AG09309 (cell line): Measurements from ENCODE around the gene RBCK1.

Experiments used
- DNase-seq: peaks from one replicate; pipeline ENCODE4 v3.0.0-alpha.2; 2010; ENCODE audit warnings: low read depth
- H3K4me3 ChIP-seq: 2 replicates; pipeline ENCODE4 v1.5.1; 2011; ENCODE audit warnings: mild to moderate bottlenecking, low read depth, low read length, moderate library complexity; ENCODE audit not compliant: control insufficient read depth
- TF ChIP-seq, protein P1 (sequence below): IDR thresholded peaks from 2 replicates; pipeline ENCODE4 v1.5.1; 2011; ENCODE audit warnings: mild to moderate bottlenecking, low read depth, low read length, inconsistent platforms; ENCODE audit not compliant: insufficient read depth, control insufficient read depth; ENCODE audit errors: missing control alignments

Gene RBCK1

DNA sequence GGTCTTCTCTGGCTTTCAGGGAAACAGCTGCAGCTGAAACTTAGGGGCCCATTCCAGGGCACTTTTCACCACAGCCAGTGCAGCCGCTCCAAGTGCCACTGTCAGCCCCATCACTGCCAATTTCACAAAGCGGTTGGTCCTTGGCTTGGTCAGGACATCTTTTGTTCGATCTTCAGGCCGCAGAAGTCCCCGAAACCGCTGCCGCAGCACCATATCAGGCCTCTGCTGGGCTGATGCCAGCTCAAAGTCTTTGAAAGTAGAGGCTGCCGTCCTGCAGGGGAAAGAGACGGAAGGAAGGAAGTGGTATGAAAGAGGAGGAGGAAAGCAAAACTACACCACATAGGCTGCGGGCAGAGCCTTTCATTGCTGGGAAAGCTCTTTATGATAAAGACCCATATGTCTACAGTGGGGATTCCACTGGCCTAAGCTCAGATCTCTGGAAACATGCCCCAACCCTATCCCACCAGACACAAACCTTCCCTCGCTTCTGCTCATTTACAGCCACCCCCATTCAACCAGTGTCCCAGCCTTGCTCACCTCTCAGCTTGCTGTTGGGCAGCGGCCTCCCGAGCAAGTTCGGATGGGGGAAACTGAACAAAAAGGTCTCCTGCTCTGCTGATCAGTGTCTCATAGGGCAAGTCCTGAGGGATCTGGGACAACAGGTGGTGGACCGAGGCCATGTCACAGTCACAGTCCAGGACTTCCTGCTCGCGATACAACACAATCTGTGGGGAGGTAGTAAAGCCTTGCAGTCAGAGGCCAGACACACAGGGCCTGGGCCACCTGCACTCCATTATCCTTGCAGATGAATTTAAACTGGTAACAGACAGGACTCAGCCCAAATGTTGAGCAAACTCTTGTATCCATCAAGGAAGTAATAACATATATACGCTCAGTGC lies 30.7 kb downstream of the RBCK1 start:
- H3K4me3 ChIP-seq: no peak overlapping the region
- no peak for DNase-seq
- TF ChIP-seq, protein P1, sequence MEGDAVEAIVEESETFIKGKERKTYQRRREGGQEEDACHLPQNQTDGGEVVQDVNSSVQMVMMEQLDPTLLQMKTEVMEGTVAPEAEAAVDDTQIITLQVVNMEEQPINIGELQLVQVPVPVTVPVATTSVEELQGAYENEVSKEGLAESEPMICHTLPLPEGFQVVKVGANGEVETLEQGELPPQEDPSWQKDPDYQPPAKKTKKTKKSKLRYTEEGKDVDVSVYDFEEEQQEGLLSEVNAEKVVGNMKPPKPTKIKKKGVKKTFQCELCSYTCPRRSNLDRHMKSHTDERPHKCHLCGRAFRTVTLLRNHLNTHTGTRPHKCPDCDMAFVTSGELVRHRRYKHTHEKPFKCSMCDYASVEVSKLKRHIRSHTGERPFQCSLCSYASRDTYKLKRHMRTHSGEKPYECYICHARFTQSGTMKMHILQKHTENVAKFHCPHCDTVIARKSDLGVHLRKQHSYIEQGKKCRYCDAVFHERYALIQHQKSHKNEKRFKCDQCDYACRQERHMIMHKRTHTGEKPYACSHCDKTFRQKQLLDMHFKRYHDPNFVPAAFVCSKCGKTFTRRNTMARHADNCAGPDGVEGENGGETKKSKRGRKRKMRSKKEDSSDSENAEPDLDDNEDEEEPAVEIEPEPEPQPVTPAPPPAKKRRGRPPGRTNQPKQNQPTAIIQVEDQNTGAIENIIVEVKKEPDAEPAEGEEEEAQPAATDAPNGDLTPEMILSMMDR: no peak

DNA sequence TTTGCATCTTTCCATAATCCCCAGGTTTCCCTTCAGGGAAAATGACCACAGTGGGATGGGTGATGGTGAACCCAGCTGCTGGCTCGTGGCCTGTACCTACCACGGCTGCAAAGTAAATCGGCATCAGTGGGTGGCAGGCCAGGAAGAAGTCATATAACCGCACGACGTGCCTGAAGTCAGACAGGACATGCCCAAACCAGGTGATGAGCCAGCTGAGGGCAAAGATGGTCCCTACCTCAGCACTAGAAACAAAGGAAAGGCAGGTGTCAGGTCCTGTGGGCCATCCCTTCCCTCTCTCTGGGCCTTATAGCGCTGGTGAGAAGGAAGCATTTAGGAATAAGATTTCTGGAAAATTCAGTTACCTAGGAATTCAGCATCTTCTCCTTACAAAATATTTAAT lies 32.0 kb downstream of the RBCK1 start:
- no peak for DNase-seq
- H3K4me3 ChIP-seq: no peak overlapping the region
- TF ChIP-seq, protein P1: no peak

DNA sequence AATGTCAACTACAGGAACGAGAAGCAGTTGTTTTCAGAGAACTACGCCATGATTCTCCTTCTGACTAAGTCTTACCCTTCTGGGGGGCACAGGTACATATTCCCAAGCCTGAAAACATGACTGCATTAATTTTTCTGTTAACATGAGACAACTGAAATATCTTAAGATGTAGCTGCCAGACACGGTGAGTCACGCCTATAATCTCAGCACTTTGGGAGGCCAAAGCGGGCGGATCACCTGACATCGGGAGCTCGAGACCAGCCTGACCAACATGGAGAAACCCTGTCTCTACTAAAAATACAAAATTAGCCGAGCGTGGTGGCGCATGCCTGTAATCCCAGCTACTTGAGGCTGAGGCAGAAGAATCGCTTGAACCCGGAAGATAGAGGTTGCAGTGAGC lies 32.5 kb downstream of the RBCK1 start:
- no peak overlapping the region for H3K4me3 ChIP-seq
- no peak for DNase-seq

DNA sequence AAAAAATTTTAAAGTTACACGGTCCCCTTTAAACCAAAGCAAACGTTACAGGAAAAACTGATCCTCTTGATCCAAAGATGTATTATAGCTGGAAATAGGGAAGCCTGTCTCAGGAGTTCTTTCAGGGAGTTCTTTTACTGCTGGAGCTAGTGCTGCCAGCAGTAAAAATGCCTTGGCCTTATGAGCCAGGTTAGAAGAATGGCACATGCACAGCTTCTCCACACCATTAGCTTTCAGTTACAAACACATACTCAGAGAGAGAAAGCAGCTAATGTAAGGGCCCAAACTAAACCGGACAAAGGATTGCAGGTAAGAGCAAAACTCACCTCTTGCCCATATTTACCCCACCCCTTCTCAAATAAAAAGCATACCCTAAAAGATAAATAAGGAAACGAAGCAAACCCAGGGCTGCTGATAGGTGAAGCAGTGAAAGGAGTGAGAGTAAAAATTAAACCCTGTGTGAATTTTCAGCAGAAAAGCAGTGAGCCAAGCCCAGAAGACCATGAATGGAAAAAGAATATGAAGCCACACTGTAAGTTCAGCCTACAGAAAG lies 35.2 kb downstream of the RBCK1 start:
- TF ChIP-seq, protein P1: no peak
- no peak for DNase-seq
- no peak overlapping the region for H3K4me3 ChIP-seq

More for the DNA sequence above, 32.5 kb downstream of the RBCK1 start:
- TF ChIP-seq, protein P1: no peak

DNA sequence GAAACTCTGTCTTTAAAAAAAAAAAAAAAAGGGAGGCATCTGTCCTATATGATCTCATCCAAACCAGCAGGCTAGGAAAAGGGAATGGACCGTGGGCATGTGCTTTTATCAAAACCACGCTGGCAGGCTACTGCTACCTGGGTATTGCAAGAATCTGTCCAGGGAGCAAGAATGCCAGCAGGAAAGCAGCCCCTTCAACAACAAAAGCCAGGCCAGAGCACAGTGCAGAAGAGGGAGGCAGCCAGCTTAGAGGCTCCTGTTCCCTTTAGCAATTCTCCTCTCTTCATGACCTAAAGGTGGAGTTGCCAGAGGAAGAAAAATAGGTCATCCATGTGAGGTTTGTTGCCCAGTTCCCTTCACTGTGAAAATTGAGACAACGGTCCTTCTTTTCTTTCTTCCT lies 36.0 kb downstream of the RBCK1 start:
- TF ChIP-seq, protein P1: no peak
- DNase-seq: no peak

DNA sequence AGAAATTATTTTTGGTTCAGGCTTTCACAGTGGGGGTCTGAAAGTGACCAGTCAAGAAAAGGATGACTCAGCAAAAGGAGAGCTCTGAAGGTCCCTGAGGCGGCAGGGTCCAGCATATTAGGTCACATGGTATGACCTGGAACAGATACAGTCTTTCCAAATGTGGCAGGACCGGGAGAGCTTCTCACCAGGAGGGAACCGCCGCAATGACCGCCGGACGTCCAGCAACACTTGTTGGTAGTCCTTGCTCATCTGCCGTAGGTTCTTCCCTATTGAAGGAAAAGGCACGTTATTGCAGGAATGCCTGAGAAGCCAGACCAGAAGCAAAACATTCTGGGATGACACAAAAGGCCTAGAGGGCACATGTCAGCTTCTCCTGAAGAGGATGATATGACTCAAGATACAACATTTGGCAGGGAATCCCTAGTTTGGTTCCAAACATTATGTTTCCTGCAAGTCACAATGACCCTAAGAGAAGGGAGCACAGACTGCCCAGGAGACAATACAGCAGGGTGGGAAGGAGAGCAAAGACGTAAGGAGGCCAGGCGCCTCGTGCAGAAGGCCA lies 36.8 kb downstream of the RBCK1 start:
- no peak overlapping the region for H3K4me3 ChIP-seq
- TF ChIP-seq, protein P1: no peak
- DNase-seq: no peak

More for the DNA sequence above, 36.0 kb downstream of the RBCK1 start:
- H3K4me3 ChIP-seq: no peak overlapping the region
